Mesenchymal stem cell (in vitro differentiated cells and primary cell): ENCODE measurements around the gene PHIP.

Source experiments
- DNase-seq: peaks from one replicate; pipeline ENCODE4 v3.0.0-alpha.2; 2013
- H2AFZ ChIP-seq: one replicate; pipeline ENCODE4 v1.6.1; 2013; ENCODE audit warnings: low read depth, mild to moderate bottlenecking, control low read depth, inconsistent platforms, low read length, moderate library complexity
- H2AK5ac ChIP-seq: 2 replicates; pipeline ENCODE4 v1.6.1; 2013; ENCODE audit warnings: low read length, moderate library complexity, mild to moderate bottlenecking, inconsistent platforms; ENCODE audit not compliant: severe bottlenecking
- H2BK120ac ChIP-seq: one replicate; pipeline ENCODE4 v1.6.1; 2013; ENCODE audit warnings: low read depth, mild to moderate bottlenecking, inconsistent platforms, low read length, moderate library complexity
- H2BK12ac ChIP-seq, 2 experiments: one replicate each; pipeline ENCODE4 v1.6.1; 2013; ENCODE audit warnings: inconsistent platforms in 2 of 2, low read length in 2 of 2, mild to moderate bottlenecking in 2 of 2, moderate library complexity in 2 of 2, control low read depth in 1 of 2
- H2BK15ac ChIP-seq: one replicate; pipeline ENCODE4 v1.6.1; 2013; ENCODE audit warnings: mild to moderate bottlenecking, low read depth, inconsistent platforms; ENCODE audit not compliant: poor library complexity, severe bottlenecking
- H2BK5ac ChIP-seq: 2 replicates; pipeline ENCODE4 v1.6.1; 2013; ENCODE audit warnings: low read depth, mild to moderate bottlenecking, low read length, control low read depth, inconsistent platforms; ENCODE audit not compliant: poor library complexity, severe bottlenecking
- H3K14ac ChIP-seq, 2 experiments: one replicate each; pipeline ENCODE4 v1.6.1; 2013; ENCODE audit warnings: inconsistent platforms in 2 of 2, low read length in 2 of 2, control low read depth in 1 of 2, mild to moderate bottlenecking in 1 of 2, moderate library complexity in 1 of 2
- H3K18ac ChIP-seq, 2 experiments: one replicate each; pipeline ENCODE4 v1.6.1; 2013; ENCODE audit warnings: inconsistent platforms in 2 of 2, low read length in 2 of 2, control low read depth in 1 of 2, low read depth in 1 of 2, mild to moderate bottlenecking in 1 of 2
- H3K23ac ChIP-seq, 2 experiments: one replicate each; pipeline ENCODE4 v1.6.1; 2013; ENCODE audit warnings: inconsistent platforms in 2 of 2, low read length in 2 of 2, mild to moderate bottlenecking in 2 of 2, moderate library complexity in 2 of 2, control low read depth in 1 of 2
- H3K27ac ChIP-seq: 2 replicates; pipeline ENCODE4 v1.5.1; 2013; ENCODE audit warnings: mild to moderate bottlenecking, moderate library complexity, low read length, control low read depth, inconsistent platforms; ENCODE audit not compliant: poor library complexity, severe bottlenecking
- H3K27me3 ChIP-seq, 2 experiments: 2 replicates each; pipeline versions ENCODE4 v1.6.1 to v1.7.0; 2013; ENCODE audit warnings: low read length in 2 of 2, mild to moderate bottlenecking in 2 of 2, moderate library complexity in 2 of 2, control low read depth in 1 of 2, inconsistent platforms in 1 of 2; ENCODE audit not compliant: control insufficient read depth in 1 of 2, insufficient read depth in 1 of 2
- H3K36me3 ChIP-seq, 2 experiments: 2 replicates each; pipeline versions ENCODE4 v1.6.1 to v1.7.0; 2013; ENCODE audit warnings: low read length in 2 of 2, control low read depth in 1 of 2, inconsistent platforms in 1 of 2, low read depth in 1 of 2, mild to moderate bottlenecking in 1 of 2; ENCODE audit not compliant: insufficient read depth in 2 of 2, control insufficient read depth in 1 of 2
- H3K4ac ChIP-seq, 2 experiments: one replicate each; pipeline ENCODE4 v1.6.1; 2013; ENCODE audit warnings: inconsistent platforms in 2 of 2, low read length in 2 of 2, mild to moderate bottlenecking in 2 of 2, moderate library complexity in 2 of 2, control low read depth in 1 of 2, low read depth in 1 of 2
- H3K4me1 ChIP-seq: 2 replicates; pipeline ENCODE4 v1.6.1; 2013; ENCODE audit warnings: low read depth, low read length, control low read depth; ENCODE audit not compliant: control insufficient read depth, insufficient read depth
- H3K4me2 ChIP-seq: 2 replicates; pipeline ENCODE4 v1.6.1; 2013; ENCODE audit warnings: low read length, mild to moderate bottlenecking, inconsistent platforms; ENCODE audit not compliant: poor library complexity, severe bottlenecking
- H3K4me3 ChIP-seq, 2 experiments: 2 replicates each; pipeline versions ENCODE4 v1.5.1 to v1.7.0; 2013; ENCODE audit warnings: low read length in 2 of 2, mild to moderate bottlenecking in 2 of 2, control low read depth in 1 of 2, low read depth in 1 of 2; ENCODE audit not compliant: insufficient read depth in 1 of 2
- H3K79me1 ChIP-seq: replicated peaks from 2 replicates; pipeline ENCODE4 v1.6.1; 2013; ENCODE audit warnings: mild to moderate bottlenecking, control low read depth, low read length, inconsistent platforms; ENCODE audit not compliant: poor library complexity, severe bottlenecking
- H3K9ac ChIP-seq: 2 replicates; pipeline ENCODE4 v1.7.0; 2013; ENCODE audit warnings: mild to moderate bottlenecking, low read length, moderate library complexity
- H3K9me3 ChIP-seq: 2 replicates; pipeline ENCODE4 v1.7.0; 2013; ENCODE audit warnings: mild to moderate bottlenecking, low read length; ENCODE audit not compliant: control insufficient read depth
- H4K8ac ChIP-seq: one replicate; pipeline ENCODE4 v1.6.1; 2013; ENCODE audit warnings: inconsistent platforms, mild to moderate bottlenecking, low read length, moderate library complexity
- H4K91ac ChIP-seq: one replicate; pipeline ENCODE4 v1.6.1; 2013; ENCODE audit warnings: mild to moderate bottlenecking, low read length, inconsistent platforms
- WGBS: methylation state at CpG from one replicate; pipeline ENCODE4 v1.1.7; 2013; ENCODE audit warnings: mixed read lengths; 5-methylcytosine and 5-hydroxymethylcytosine counted together

The PHIP gene

GRCh38 chr6:79115553-79116182, 37.6 kb upstream of the PHIP start:
- H2BK15ac ChIP-seq, result no peak overlapping the region
- H3K4me2 ChIP-seq, result no peak overlapping the region
- no peak overlapping the region for H2BK12ac ChIP-seq
- no peak overlapping the region for H3K14ac ChIP-seq
- H4K91ac ChIP-seq, result no peak overlapping the region
- H2AK5ac ChIP-seq, result no peak overlapping the region
- no peak overlapping the region for H2BK120ac ChIP-seq
- no peak overlapping the region for H2BK5ac ChIP-seq
- H3K9ac ChIP-seq, result no peak overlapping the region
- H3K79me1 ChIP-seq, result no peaks in the 10 kb centered on the region
- no peak overlapping the region for H3K4ac ChIP-seq
- H3K18ac ChIP-seq, result no peak overlapping the region
- no peaks in the 10 kb centered on the region for H3K4me1 ChIP-seq
- no peaks in the 10 kb centered on the region for H3K36me3 ChIP-seq
- H3K9me3 ChIP-seq, result no peaks in the 10 kb centered on the region
- H2AFZ ChIP-seq, result no peak overlapping the region
- H3K4me3 ChIP-seq, result no peak overlapping the region
- DNase-seq, result no peak
- no peak overlapping the region for H3K27ac ChIP-seq
- 76% methylated on average over 1 of the region's 2 CpGs for WGBS
- no peak overlapping the region for H4K8ac ChIP-seq
- no peak overlapping the region for H3K23ac ChIP-seq
- H3K27me3 ChIP-seq, result no peaks in the 10 kb centered on the region

- DNase-seq, result no peak
- Histone ChIP-seq H3K4me2 (no peak overlapping the region), H2AK5ac (no peak overlapping the region), H3K9ac (no peak overlapping the region), H2BK12ac (no peak overlapping the region), H3K4me3 (no peak overlapping the region), H3K27ac (no peak overlapping the region), H3K4ac (no peak overlapping the region), H3K36me3 (no peaks in the 10 kb centered on the region), H3K23ac (no peak overlapping the region), H2BK5ac (no peak overlapping the region), H3K27me3 (no peaks in the 10 kb centered on the region), H3K14ac (no peak overlapping the region), H2BK15ac (no peak overlapping the region), H3K4me1 (no peaks in the 10 kb centered on the region), H3K79me1 (no peaks in the 10 kb centered on the region), H4K91ac (no peak overlapping the region), H2BK120ac (no peak overlapping the region), H2AFZ (no peak overlapping the region), H4K8ac (no peak overlapping the region), H3K9me3 (no peaks in the 10 kb centered on the region), H3K18ac (no peak overlapping the region)
Observed at GRCh38 chr6:79111549-79111948, 33.5 kb upstream of the PHIP start.

GRCh38 chr6:79101164-79101563, 23.1 kb upstream of the PHIP start:
- WGBS, result 84% methylated on average over 2 of the region's 2 CpGs
- H2AFZ ChIP-seq, result no peak overlapping the region
- no peaks in the 10 kb centered on the region for H3K27me3 ChIP-seq
- H2BK120ac ChIP-seq, result no peak overlapping the region
- H3K4me1 ChIP-seq, result no peaks in the 10 kb centered on the region
- no peak overlapping the region for H2BK5ac ChIP-seq
- H4K91ac ChIP-seq, result no peak overlapping the region
- no peak overlapping the region for H3K27ac ChIP-seq
- H3K23ac ChIP-seq, result no peak overlapping the region
- H3K36me3 ChIP-seq, result no peaks in the 10 kb centered on the region
- H3K9me3 ChIP-seq, result peaks cover 3% of the 10 kb centered on the region
- H3K4me3 ChIP-seq, result no peak overlapping the region
- no peak overlapping the region for H2BK15ac ChIP-seq
- H3K4me2 ChIP-seq, result no peak overlapping the region
- no peak overlapping the region for H2BK12ac ChIP-seq
- no peak for DNase-seq
- no peak overlapping the region for H3K4ac ChIP-seq
- H3K9ac ChIP-seq, result no peak overlapping the region
- no peak overlapping the region for H3K14ac ChIP-seq
- no peak overlapping the region for H4K8ac ChIP-seq
- H3K18ac ChIP-seq, result no peak overlapping the region
- no peaks in the 10 kb centered on the region for H3K79me1 ChIP-seq
- no peak overlapping the region for H2AK5ac ChIP-seq

- no peak overlapping the region for H3K23ac ChIP-seq
- H2BK5ac ChIP-seq, result no peak overlapping the region
- no peak overlapping the region for H3K27ac ChIP-seq
- H3K79me1 ChIP-seq, result no peaks in the 10 kb centered on the region
- no peak overlapping the region for H2BK120ac ChIP-seq
- H3K14ac ChIP-seq, result no peak overlapping the region
- H3K27me3 ChIP-seq, result no peaks in the 10 kb centered on the region
- H3K4me2 ChIP-seq, result no peak overlapping the region
- no peak overlapping the region for H4K8ac ChIP-seq
- no peak overlapping the region for H2AFZ ChIP-seq
- H4K91ac ChIP-seq, result no peak overlapping the region
- no peak overlapping the region for H2AK5ac ChIP-seq
- no peak overlapping the region for H3K18ac ChIP-seq
- H3K9me3 ChIP-seq, result peaks cover 3% of the 10 kb centered on the region
- 20% methylated on average over 1 of the region's 2 CpGs for WGBS
- H2BK12ac ChIP-seq, result no peak overlapping the region
- H3K4me3 ChIP-seq, result no peak overlapping the region
- no peaks in the 10 kb centered on the region for H3K36me3 ChIP-seq
- no peak overlapping the region for H3K4ac ChIP-seq
- no peak overlapping the region for H3K9ac ChIP-seq
- DNase-seq, result no peak
- H2BK15ac ChIP-seq, result no peak overlapping the region
- no peaks in the 10 kb centered on the region for H3K4me1 ChIP-seq
Observed at GRCh38 chr6:79100304-79100703, 22.2 kb upstream of the PHIP start.
